Right hindlimb (tissue), 1 donor: ENCODE data around the gene MTARC1.
A peak's percentile ranks its signal among the peaks of the same experiment; 100 is the strongest.

Source experiments
- DNase-seq: peaks from one replicate; pipeline ENCODE4 v3.0.0-alpha.2; 2018

Gene MTARC1

GRCh38 chr1:220808345-220809186 is 21.9 kb downstream of the MTARC1 start:
- DNase-seq = no peak

GRCh38 chr1:220809187-220809550 is 22.5 kb downstream of the MTARC1 start:
- DNase-seq = no peak

- DNase-seq = no peak
These were observed 23.0 kb downstream of the MTARC1 start for GRCh38 chr1:220809704-220810103.

- DNase-seq = peak; percentile 85
These were observed 23.5 kb downstream of the MTARC1 start for GRCh38 chr1:220810179-220810653.

GRCh38 chr1:220810963-220811362 is 24.2 kb downstream of the MTARC1 start:
- DNase-seq = no peak

GRCh38 chr1:220811695-220812094 is 25.0 kb downstream of the MTARC1 start:
- DNase-seq = no peak

GRCh38 chr1:220812308-220812707 is 25.6 kb downstream of the MTARC1 start:
- no peak for DNase-seq

- DNase-seq = no peak
These were observed 26.3 kb downstream of the MTARC1 start for GRCh38 chr1:220813013-220813412.

- DNase-seq = no peak
These were observed 28.7 kb downstream of the MTARC1 start for GRCh38 chr1:220815409-220815808.

- DNase-seq = no peak
These were observed 31.2 kb downstream of the MTARC1 start for GRCh38 chr1:220817907-220818306.

- no peak for DNase-seq
These were observed 31.9 kb downstream of the MTARC1 start for GRCh38 chr1:220818421-220819173.

- DNase-seq = no peak
These were observed 32.8 kb downstream of the MTARC1 start for GRCh38 chr1:220819467-220820026.

GRCh38 chr1:220824031-220824989 is 37.6 kb downstream of the MTARC1 start:
- DNase-seq = no peak

- DNase-seq = no peak
These were observed 39.3 kb downstream of the MTARC1 start for GRCh38 chr1:220825819-220826551.

GRCh38 chr1:220826729-220827128 is 40.0 kb downstream of the MTARC1 start:
- no peak for DNase-seq

- DNase-seq = no peak
These were observed 40.9 kb downstream of the MTARC1 start for GRCh38 chr1:220827445-220828178.

- no peak for DNase-seq
These were observed 41.4 kb downstream of the MTARC1 start for GRCh38 chr1:220828179-220828490.

- DNase-seq = no peak
These were observed 42.4 kb downstream of the MTARC1 start for GRCh38 chr1:220828950-220829586.

- no peak for DNase-seq
These were observed 46.7 kb downstream of the MTARC1 start for GRCh38 chr1:220833436-220833835.

- no peak for DNase-seq
These were observed 47.6 kb downstream of the MTARC1 start for GRCh38 chr1:220834155-220834870.
